ENCODE data around the gene MAMDC4. TPM values are rescaled to one million over a fixed set of nuclear protein-coding genes. Genes with fewer than 3 reads are reported as not detected.

MAMDC4 gene
- total and polyA plus RNA-seq, 2 of the 13 experiments (the other 11 are each of a cell fraction or from before 2014, with no cell fraction given), result 6.0 to 6.8 TPM

- no peak for TF ChIP-seq SOX6 (IDR thresholded peaks at IDR 0.05)
- TF ChIP-seq SOX6 (CRISPR knock-in tag; IDR thresholded peaks at IDR 0.05), result no peak
- TF ChIP-seq ZNF557 (CRISPR knock-in tag; IDR thresholded peaks at IDR 0.05), result 0 out of 2 replicates have a peak, but pooled peaks have one; percentile 15
- TF ChIP-seq KLF6 (CRISPR knock-in tag; IDR thresholded peaks at IDR 0.05), result peak; percentile 21; the same call in 1 of the 2 replicates
- peak; percentile 63; the same call in 1 of the 2 replicates for TF ChIP-seq POLR2G (IDR thresholded peaks at IDR 0.05; ENCODE audit: low read depth, low read length)
- TF ChIP-seq REST (IDR thresholded peaks at IDR 0.05; ENCODE audit: borderline replicate concordance in 1 of 2, low read depth in 1 of 2, low read length in 2 of 2), result no peak
- no peak for TF ChIP-seq ZC3H4 (CRISPR knock-in tag; IDR thresholded peaks at IDR 0.05; ENCODE audit: borderline replicate concordance)
- TF ChIP-seq ZNF318 (CRISPR knock-in tag; IDR thresholded peaks at IDR 0.05), result no peak
- 0 out of 2 replicates have a peak, but pooled peaks have one; percentile 44 for TF ChIP-seq ATF5 (CRISPR knock-in tag; IDR thresholded peaks at IDR 0.05; ENCODE audit: low read depth)
- TF ChIP-seq NBN (conservative IDR thresholded peaks at IDR 0.05), result no peak
- no peak for TF ChIP-seq SIX1 (CRISPR knock-in tag; IDR thresholded peaks at IDR 0.05; ENCODE audit: borderline replicate concordance)
- TF ChIP-seq MTERF4 (CRISPR knock-in tag; IDR thresholded peaks at IDR 0.05), result peak; percentile 30; the same call in 1 of the 2 replicates
Measured at GRCh38 chr9:136807281-136808074, 44.7 kb upstream of the MAMDC4 start, which contains the start of gene RABL6 (continued).
